Smooth muscle cell (in vitro differentiated cells): Measurements from ENCODE around the gene BIRC5. TPM values are rescaled to one million over a fixed set of nuclear protein-coding genes. Genes with fewer than 3 reads are reported as not detected.

ENCODE experiments used
- DNase-seq: peaks from one replicate; lab custom pipeline; 2025; ENCODE audit not compliant: unreplicated experiment; lab: John Stamatoyannopoulos, UW
- H2AFZ ChIP-seq: fragments of 200-600 bp; sonication (generic); 2 replicates; pipeline ENCODE4 v1.6.0; 2016; ENCODE audit warnings: antibody characterized with exemption, low read depth, mild to moderate bottlenecking
- H3F3A ChIP-seq: fragments of 200-600 bp; sonication (generic); 2 replicates; pipeline ENCODE4 v1.6.0; 2017; ENCODE audit warnings: antibody characterized with exemption, low read depth
- H3K27ac ChIP-seq: fragments of 200-600 bp; sonication (generic); 2 replicates; pipeline ENCODE4 v1.5.1; 2016; ENCODE audit warnings: low read depth, mild to moderate bottlenecking
- H3K27me3 ChIP-seq: fragments of 200-600 bp; sonication (generic); 2 replicates; pipeline ENCODE4 v1.6.1; 2016; ENCODE audit warnings: low read depth, mild to moderate bottlenecking
- H3K36me3 ChIP-seq: fragments of 200-600 bp; sonication (generic); 2 replicates; pipeline ENCODE4 v1.5.1; 2016; ENCODE audit warnings: low read depth
- H3K4me1 ChIP-seq: fragments of 200-600 bp; sonication (generic); 2 replicates; pipeline ENCODE4 v1.5.1; 2016; ENCODE audit warnings: low read depth
- H3K4me2 ChIP-seq: fragments of 200-600 bp; sonication (generic); 2 replicates; pipeline ENCODE4 v1.6.0; 2016; ENCODE audit warnings: mild to moderate bottlenecking
- H3K4me3 ChIP-seq: fragments of 200-600 bp; sonication (generic); 2 replicates; pipeline ENCODE4 v1.5.1; 2016; ENCODE audit warnings: mild to moderate bottlenecking
- H3K79me2 ChIP-seq: fragments of 200-600 bp; sonication (generic); 2 replicates; pipeline ENCODE4 v1.6.0; 2016; ENCODE audit warnings: low read depth, mild to moderate bottlenecking
- H3K9ac ChIP-seq: fragments of 200-600 bp; sonication (generic); 2 replicates; pipeline ENCODE4 v1.6.0; 2016; ENCODE audit warnings: low read depth
- H3K9me3 ChIP-seq: fragments of 200-600 bp; sonication (generic); replicated peaks from 2 replicates; pipeline ENCODE4 v1.5.1; 2016; ENCODE audit warnings: low read depth
- H4K20me1 ChIP-seq: fragments of 200-600 bp; sonication (generic); 2 replicates; pipeline ENCODE4 v1.6.0; 2016; ENCODE audit warnings: low read depth
- CTCF ChIP-seq: fragments of 200-600 bp; sonication (generic); IDR thresholded peaks from 2 replicates; pipeline ENCODE4 v1.5.1; 2017; ENCODE audit warnings: borderline replicate concordance, mild to moderate bottlenecking, antibody characterized with exemption; ENCODE audit not compliant: insufficient read depth, poor library complexity, severe bottlenecking
- WGBS: methylation state at CpG from one replicate; pipeline ENCODE4 v1.1.7; 2016; ENCODE audit warnings: low lambda C conversion rate; 5-methylcytosine and 5-hydroxymethylcytosine counted together
- polyA plus RNA-seq: library from polyadenylated mRNA; unstranded; fragments of >200 nt; fragmentation: Nextera tagmentation; extraction: Ambion mirVana; gene quantifications from 2 replicates; pipeline ENCODE4 v1.2.1, GENCODE V29; 2016
- total RNA-seq: library from RNA; depleted of rRNA; stranded (reverse); fragments of >200 nt; gene quantifications from 2 replicates; pipeline ENCODE4 v1.2.3, GENCODE V29; 2014

The BIRC5 gene
- total and polyA plus RNA-seq, 2 experiments from 2014 or later, result 7.7 to 15.6 TPM

DNA sequence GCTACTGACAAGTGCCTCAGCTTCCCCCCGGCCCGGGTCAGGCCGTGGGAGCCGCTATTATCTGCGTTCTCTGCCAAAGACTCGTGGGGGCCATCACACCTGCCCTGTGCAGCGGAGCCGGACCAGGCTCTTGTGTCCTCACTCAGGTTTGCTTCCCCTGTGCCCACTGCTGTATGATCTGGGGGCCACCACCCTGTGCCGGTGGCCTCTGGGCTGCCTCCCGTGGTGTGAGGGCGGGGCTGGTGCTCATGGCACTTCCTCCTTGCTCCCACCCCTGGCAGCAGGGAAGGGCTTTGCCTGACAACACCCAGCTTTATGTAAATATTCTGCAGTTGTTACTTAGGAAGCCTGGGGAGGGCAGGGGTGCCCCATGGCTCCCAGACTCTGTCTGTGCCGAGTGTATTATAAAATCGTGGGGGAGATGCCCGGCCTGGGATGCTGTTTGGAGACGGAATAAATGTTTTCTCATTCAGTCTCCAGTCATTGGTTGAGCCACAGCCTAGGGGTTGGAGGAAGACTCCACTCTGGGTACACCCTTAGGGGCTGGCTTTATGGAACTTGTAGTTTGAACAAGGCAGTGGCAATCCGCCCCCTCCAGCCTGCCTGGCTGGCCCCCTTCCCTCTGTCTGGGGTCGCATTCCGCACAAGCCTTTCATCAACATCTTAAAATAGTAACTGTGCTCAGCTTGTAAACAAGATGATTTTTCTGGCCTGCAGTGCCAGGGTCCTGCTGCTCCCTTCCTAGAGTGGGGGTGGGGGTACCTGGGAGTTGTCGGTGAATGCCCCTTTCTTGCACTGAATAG lies 41.6 kb upstream of the BIRC5 start:
- no peak for TF ChIP-seq CTCF
- H3K9ac ChIP-seq, result no peak overlapping the region
- DNase-seq, result no peak

GRCh38 chr17:78173097-78173715 lies 40.8 kb upstream of the BIRC5 start:
- Histone ChIP-seq H3K9me3 (no peaks in the 10 kb centered on the region), H2AFZ (no peak overlapping the region), H3K27me3 (no peaks in the 10 kb centered on the region), H3K4me2 (peak overlapping the region; percentile 26), H3K36me3 (no peaks in the 10 kb centered on the region), H3K27ac (no peak overlapping the region), H3K79me2 (no peaks in the 10 kb centered on the region), H3F3A (peaks cover 4% of the 10 kb centered on the region), H3K4me3 (no peak overlapping the region), H4K20me1 (peaks cover 18% of the 10 kb centered on the region), H3K9ac (no peak overlapping the region), H3K4me1 (no peaks in the 10 kb centered on the region)
- no peak for DNase-seq
- no peak for TF ChIP-seq CTCF
- 52% methylated on average over 11 of the region's 11 CpGs for WGBS

More for the DNA sequence above, 41.6 kb upstream of the BIRC5 start:
- Histone ChIP-seq H3K36me3 (no peaks in the 10 kb centered on the region), H3K4me1 (no peaks in the 10 kb centered on the region), H2AFZ (no peak overlapping the region), H3K79me2 (no peaks in the 10 kb centered on the region), H3K4me2 (peak overlapping the region; percentile 26), H3K9me3 (no peaks in the 10 kb centered on the region), H3K27me3 (no peaks in the 10 kb centered on the region), H3K27ac (no peak overlapping the region), H4K20me1 (peaks cover 18% of the 10 kb centered on the region), H3F3A (peaks cover 4% of the 10 kb centered on the region), H3K4me3 (no peak overlapping the region)
- 72% methylated on average over 19 of the region's 19 CpGs for WGBS

DNA sequence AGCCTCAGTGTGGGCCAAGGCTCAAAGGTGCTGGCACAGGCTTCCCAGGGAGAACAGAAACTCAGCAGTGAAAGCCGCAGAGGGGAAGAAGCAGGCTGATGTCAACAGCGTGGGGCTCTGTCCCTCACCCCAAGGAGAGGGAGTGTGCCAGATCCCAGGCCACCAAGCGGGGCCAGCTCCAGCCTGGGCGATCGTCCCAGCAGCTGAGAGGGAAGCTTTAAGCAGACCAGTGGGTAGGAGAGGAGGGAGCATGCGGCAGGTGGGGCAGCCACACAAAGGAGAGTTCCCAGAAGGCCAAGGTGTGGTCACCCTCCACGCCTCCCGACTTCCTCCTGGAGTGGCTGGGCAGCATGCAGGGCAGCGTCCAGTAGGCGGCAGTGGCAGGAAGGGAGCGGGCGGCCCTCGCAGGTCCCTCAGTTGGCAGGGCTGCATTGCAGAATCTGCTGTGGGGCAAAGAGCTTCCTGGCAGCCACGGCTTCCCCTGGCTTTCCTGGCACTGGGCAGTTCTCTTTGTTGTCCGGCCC lies 39.6 kb upstream of the BIRC5 start:
- Histone ChIP-seq H3K36me3 (no peaks in the 10 kb centered on the region), H3K9ac (no peak overlapping the region), H3K4me2 (no peak overlapping the region), H4K20me1 (peaks cover 14% of the 10 kb centered on the region), H3K4me1 (no peaks in the 10 kb centered on the region), H2AFZ (no peak overlapping the region), H3K27ac (no peak overlapping the region), H3F3A (peaks cover 4% of the 10 kb centered on the region), H3K4me3 (no peak overlapping the region), H3K9me3 (no peaks in the 10 kb centered on the region), H3K79me2 (no peaks in the 10 kb centered on the region), H3K27me3 (no peaks in the 10 kb centered on the region)
- TF ChIP-seq CTCF, result no peak
- 96% methylated on average over 14 of the region's 15 CpGs for WGBS
- DNase-seq, result no peak
